ENCODE results near the gene MTRR. TPM values are rescaled to one million over a fixed set of nuclear protein-coding genes. Genes with fewer than 3 reads are reported as not detected.

MTRR gene
- total RNA-seq, 4 donors from 2014 or later = 39.8 to 138 (median 49.3) TPM

DNA sequence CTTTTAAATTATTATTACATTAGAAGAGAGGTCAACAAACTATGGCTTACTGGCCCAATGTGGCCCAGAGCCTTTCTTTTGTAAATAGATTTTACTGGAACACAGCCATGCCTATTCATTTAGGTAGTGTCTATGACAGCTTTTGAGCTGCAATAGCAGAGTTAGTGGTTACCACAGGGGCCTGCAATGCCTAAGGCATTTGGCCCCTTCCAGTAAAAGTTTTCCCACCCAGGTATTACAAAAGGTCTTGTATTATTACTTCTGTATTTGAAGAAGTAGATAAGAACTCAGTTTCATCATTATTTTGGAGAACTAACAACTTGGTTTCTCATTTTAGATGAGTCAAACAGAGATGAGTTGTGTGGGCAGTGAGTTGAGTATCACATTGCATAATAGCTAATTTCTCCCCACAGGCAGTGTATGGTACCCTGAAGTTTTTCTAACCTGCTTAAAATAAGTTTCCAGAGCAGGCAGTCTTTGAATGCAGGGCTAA is 9.5 kb downstream of the MTRR start:
- DNase-seq = no peak
- TF ChIP-seq, protein P1, sequence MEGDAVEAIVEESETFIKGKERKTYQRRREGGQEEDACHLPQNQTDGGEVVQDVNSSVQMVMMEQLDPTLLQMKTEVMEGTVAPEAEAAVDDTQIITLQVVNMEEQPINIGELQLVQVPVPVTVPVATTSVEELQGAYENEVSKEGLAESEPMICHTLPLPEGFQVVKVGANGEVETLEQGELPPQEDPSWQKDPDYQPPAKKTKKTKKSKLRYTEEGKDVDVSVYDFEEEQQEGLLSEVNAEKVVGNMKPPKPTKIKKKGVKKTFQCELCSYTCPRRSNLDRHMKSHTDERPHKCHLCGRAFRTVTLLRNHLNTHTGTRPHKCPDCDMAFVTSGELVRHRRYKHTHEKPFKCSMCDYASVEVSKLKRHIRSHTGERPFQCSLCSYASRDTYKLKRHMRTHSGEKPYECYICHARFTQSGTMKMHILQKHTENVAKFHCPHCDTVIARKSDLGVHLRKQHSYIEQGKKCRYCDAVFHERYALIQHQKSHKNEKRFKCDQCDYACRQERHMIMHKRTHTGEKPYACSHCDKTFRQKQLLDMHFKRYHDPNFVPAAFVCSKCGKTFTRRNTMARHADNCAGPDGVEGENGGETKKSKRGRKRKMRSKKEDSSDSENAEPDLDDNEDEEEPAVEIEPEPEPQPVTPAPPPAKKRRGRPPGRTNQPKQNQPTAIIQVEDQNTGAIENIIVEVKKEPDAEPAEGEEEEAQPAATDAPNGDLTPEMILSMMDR (IDR thresholded peaks at IDR 0.05) = no peak
- no peak for TF ChIP-seq POLR2A (IDR thresholded peaks at IDR 0.05)
- no peak overlapping the region for H3K4me3 ChIP-seq (replicated peaks in 1 of 3)
- no peaks in the 10 kb centered on the region for H3K27me3 ChIP-seq
- H3K36me3 ChIP-seq = peaks cover 0 to 28% of the 10 kb centered on the region in 2 donors
- H3K4me1 ChIP-seq = peaks cover 0 to 19% of the 10 kb centered on the region in 2 donors
- no peak overlapping the region for H3K27ac ChIP-seq
- no peaks in the 10 kb centered on the region for H3K9me3 ChIP-seq
- intact Hi-C loops (cut with DNase I) = no loop called here

DNA sequence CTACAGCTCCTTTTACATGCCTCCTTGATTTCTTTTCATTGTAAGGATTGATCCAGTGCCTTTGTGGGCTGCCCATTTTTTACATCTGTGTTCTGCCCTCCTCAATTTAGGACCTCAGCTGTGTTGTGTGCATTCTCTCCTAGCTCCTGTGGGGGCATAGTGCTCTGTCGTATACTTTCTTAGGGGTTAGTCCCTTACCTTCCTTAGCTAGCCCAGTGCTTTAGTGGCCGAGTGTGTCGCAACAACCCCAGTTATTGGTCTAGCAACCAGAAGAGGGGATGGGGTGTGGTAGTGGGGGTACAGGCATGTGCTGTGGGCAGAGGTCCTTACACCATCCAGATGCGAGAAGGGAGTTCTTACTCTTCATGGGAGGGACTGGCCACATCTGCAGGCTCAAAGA is 12.1 kb downstream of the MTRR start:
- Histone ChIP-seq H3K27ac (no peak overlapping the region), H3K4me3 (replicated peaks in 1 of 3) (no peak overlapping the region), H3K36me3 (peaks cover 4 to 23% of the 10 kb centered on the region in 2 donors), H3K9me3 (no peaks in the 10 kb centered on the region), H3K27me3 (no peaks in the 10 kb centered on the region), H3K4me1 (peaks cover 13 to 36% of the 10 kb centered on the region in 2 donors)
- TF ChIP-seq POLR2A (IDR thresholded peaks at IDR 0.05) = no peak
- TF ChIP-seq, protein P1 (IDR thresholded peaks at IDR 0.05) = no peak
- no peak for DNase-seq
- intact Hi-C loops (cut with DNase I) = no loop called here
- 92 to 97% methylated on average over 4 of the region's 4 CpGs for WGBS, 2 donors

DNA sequence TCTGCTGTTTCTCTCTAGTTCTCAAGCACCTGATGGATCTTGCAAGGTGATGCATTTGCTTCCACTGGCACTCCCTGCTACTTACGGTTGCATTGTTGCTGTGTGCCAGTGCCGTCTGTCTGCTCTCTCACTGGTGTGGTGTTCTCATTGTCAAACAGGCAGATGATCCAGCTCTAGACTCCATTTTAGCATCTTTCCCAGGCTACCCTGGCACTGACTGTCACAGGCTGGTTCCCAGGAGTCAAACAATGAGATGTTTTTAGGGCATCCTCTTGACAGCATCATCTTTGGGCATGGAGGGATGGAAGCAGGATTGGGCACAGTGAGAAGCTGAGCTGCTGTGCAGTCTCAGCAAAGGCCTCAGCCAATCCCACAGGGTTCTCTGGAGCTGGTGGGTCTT is 12.9 kb downstream of the MTRR start:
- peaks cover 4 to 16% of the 10 kb centered on the region in 2 donors for H3K36me3 ChIP-seq
- no peak for DNase-seq
- intact Hi-C loops (cut with DNase I) = no loop called here
- no peaks in the 10 kb centered on the region for H3K27me3 ChIP-seq
- peaks cover 13 to 36% of the 10 kb centered on the region in 2 donors for H3K4me1 ChIP-seq
- H3K27ac ChIP-seq = no peak overlapping the region
- no peak for TF ChIP-seq POLR2A (IDR thresholded peaks at IDR 0.05)
- TF ChIP-seq, protein P1 (IDR thresholded peaks at IDR 0.05) = no peak
- WGBS, 2 donors = 95 to 98% methylated on average over 2 of the region's 2 CpGs
- H3K9me3 ChIP-seq = no peaks in the 10 kb centered on the region
- no peak overlapping the region for H3K4me3 ChIP-seq (replicated peaks in 1 of 3)

DNA sequence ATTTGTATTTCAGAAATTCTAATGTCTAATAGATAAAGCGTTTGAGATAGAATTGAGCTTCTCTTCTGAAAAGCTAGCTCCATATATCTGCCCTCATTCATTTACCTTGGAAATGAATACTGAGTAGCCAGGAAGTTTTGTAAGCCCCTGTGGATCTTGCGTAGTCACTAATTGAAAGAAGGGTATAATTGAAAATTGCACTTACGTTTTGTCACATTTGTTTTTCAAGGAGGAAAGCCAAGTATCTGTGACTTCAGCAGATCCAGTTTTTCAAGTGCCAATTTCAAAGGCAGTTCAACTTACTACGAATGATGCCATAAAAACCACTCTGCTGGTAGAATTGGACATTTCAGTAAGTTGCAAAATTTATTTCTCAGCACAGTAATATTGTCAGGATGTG is 14.0 kb downstream of the MTRR start:
- no peak for DNase-seq
- intact Hi-C loops (cut with DNase I) = no loop called here
- H3K4me3 ChIP-seq (replicated peaks in 1 of 3) = no peak overlapping the region
- H3K9me3 ChIP-seq = no peaks in the 10 kb centered on the region
- H3K36me3 ChIP-seq = peaks cover 4 to 12% of the 10 kb centered on the region in 2 donors
- WGBS, 2 donors = 49 to 55% methylated on average over 4 of the region's 4 CpGs
- no peak for TF ChIP-seq POLR2A (IDR thresholded peaks at IDR 0.05)
- TF ChIP-seq, protein P1 (IDR thresholded peaks at IDR 0.05) = peak in 1 of 6 experiments; percentile 5
- peaks cover 13 to 26% of the 10 kb centered on the region in 2 donors for H3K4me1 ChIP-seq
- no peaks in the 10 kb centered on the region for H3K27me3 ChIP-seq
- no peak overlapping the region for H3K27ac ChIP-seq

DNA sequence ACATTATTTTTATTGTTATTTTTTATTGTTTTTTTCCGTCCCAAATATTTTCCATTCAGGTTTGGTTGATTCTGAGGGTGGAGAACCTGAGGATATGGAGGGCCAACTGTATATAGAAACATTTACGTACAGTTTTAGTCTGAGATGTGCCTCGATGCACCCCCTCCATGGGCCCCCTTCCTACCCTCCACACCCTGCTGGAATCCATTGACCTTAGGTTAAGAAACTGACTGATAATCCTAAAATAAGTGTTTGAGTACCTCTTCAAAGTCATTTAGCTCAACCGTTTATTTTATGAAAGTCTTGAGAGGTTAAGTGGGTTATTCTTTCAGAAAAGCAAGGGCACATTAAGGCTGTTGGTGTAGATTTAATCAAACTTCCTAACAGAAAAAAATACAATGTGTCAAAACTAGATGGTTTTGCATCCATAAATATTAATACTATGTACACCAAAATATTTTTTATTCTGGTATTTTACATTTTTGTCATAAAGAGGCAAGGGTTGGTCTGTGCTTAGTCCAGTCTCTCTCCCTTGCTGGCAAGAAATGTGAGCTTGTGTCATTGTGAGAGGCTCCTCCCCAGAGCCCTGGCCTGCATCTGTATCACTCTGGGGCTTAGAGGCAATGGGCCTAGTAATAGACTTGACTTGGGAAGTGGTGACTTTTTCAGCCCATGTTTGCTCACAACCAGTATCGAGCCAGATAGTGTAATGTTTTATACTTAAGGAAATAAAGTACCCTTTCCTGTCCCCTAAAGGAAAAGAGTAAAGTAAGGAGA is 15.7 kb downstream of the MTRR start:
- Histone ChIP-seq H3K9me3 (no peaks in the 10 kb centered on the region), H3K27ac (peak overlapping the region in 1 of 3 donors; percentile 10), H3K4me1 (peaks cover 13 to 26% of the 10 kb centered on the region in 2 donors), H3K27me3 (no peaks in the 10 kb centered on the region), H3K36me3 (peaks cover 7 to 12% of the 10 kb centered on the region in 2 donors), H3K4me3 (replicated peaks in 1 of 3) (no peak overlapping the region)
- peak; percentile 58 to 60 for DNase-seq
- intact Hi-C loops (cut with DNase I) = no loop called here
- 43 to 50% methylated on average over 5 of the region's 5 CpGs for WGBS, 2 donors
- no peak for TF ChIP-seq POLR2A (IDR thresholded peaks at IDR 0.05)
- TF ChIP-seq, protein P1 (IDR thresholded peaks at IDR 0.05) = no peak

Measured in thyroid gland (tissue), 4 donors.